Activated CD8-positive, alpha-beta T cell treated with anti-CD3 and anti-CD28 coated beads for 36 hours (primary cell): ENCODE data around the gene CNOT8. TPM values are rescaled to one million over a fixed set of nuclear protein-coding genes. Genes with fewer than 3 reads are reported as not detected.

Experiments
- ATAC-seq: fragments of 200-7000 bp; cut with Tn5 transposase; one replicate; pipeline ENCODE4 v1.10.0; 2021; ENCODE audit warnings: mild to moderate bottlenecking, moderate library complexity
- CTCF ChIA-PET: fragments of 350-600 bp; sonication (Branson Sonifier 250); formaldehyde crosslinking; loops from one replicate; lab custom pipeline; 2021; ENCODE audit warnings: antibody characterized with exemption; lab: Charles Lee
- POLR2A ChIA-PET: fragments of 350-600 bp; sonication (Branson Sonifier 250); formaldehyde crosslinking; loops from one replicate; lab custom pipeline; 2021; ENCODE audit warnings: antibody characterized with exemption; lab: Charles Lee
- DNase-seq: peaks from one replicate; pipeline ENCODE4 v3.0.0-alpha.2; 2020
- H3K27ac Mint-ChIP-seq: one replicate; pipeline ENCODE4 v1.8.0; 2021; ENCODE audit warnings: mild to moderate bottlenecking, mixed read lengths
- H3K27me3 Mint-ChIP-seq: one replicate; pipeline ENCODE4 v1.8.0; 2021; ENCODE audit warnings: mixed read lengths
- H3K36me3 Mint-ChIP-seq: one replicate; pipeline ENCODE4 v1.8.0; 2021; ENCODE audit warnings: low read depth, mixed read lengths
- H3K4me1 Mint-ChIP-seq: one replicate; pipeline ENCODE4 v1.8.0; 2021; ENCODE audit warnings: low read depth, mixed read lengths
- H3K4me3 Mint-ChIP-seq: one replicate; pipeline ENCODE4 v1.8.0; 2021; ENCODE audit warnings: mild to moderate bottlenecking, moderate library complexity, mixed read lengths
- H3K9me3 Mint-ChIP-seq: one replicate; pipeline ENCODE4 v1.8.0; 2021; ENCODE audit warnings: mixed read lengths
- CTCF ChIP-seq: fragments of 200-600 bp; IDR thresholded peaks from one replicate; pipeline ENCODE4 v1.8.0; 2022; ENCODE audit warnings: antibody characterized with exemption, mild to moderate bottlenecking
- intact Hi-C: fragments of 100-400 bp; cut with micrococcal nuclease; formaldehyde crosslinking; loops from one replicate; pipeline ENCODE4 v1.10.0; 2022
- total RNA-seq, 2 experiments: library from RNA; stranded (reverse); gene quantifications; one replicate each; pipeline ENCODE4 v1.2.3, GENCODE V29; 2021

The CNOT8 gene
- total RNA-seq, 2 experiments from 2014 or later, result 78.6 to 84.4 TPM

GRCh38 chr5:154884424-154884823, 26.0 kb downstream of the CNOT8 start:
- peaks cover 26% of the 10 kb centered on the region for H3K9me3 Mint-ChIP-seq
- TF ChIP-seq CTCF, result no peak
- intact Hi-C loops, result no loop called here

GRCh38 chr5:154885439-154885838, 27.0 kb downstream of the CNOT8 start:
- H3K4me1 Mint-ChIP-seq, result no peaks in the 10 kb centered on the region
- peaks cover 86% of the 10 kb centered on the region for H3K36me3 Mint-ChIP-seq
- H3K4me3 Mint-ChIP-seq, result no peak overlapping the region
- CTCF ChIA-PET, result interaction anchor here (1.2 kb wide), 1 partner anchor 235 kb away, joined by 4 read pairs; no protein-coding TSS in a partner anchor
- no peak for TF ChIP-seq CTCF
- ATAC-seq (no peak), DNase-seq (no peak)
- POLR2A ChIA-PET, result no interaction called here
- H3K27me3 Mint-ChIP-seq, result no peaks in the 10 kb centered on the region
- intact Hi-C loops, result no loop called here
- H3K27ac Mint-ChIP-seq, result no peak overlapping the region
- peaks cover 22% of the 10 kb centered on the region for H3K9me3 Mint-ChIP-seq

More at GRCh38 chr5:154884424-154884823, 26.0 kb downstream of the CNOT8 start:
- Mint-ChIP-seq H3K27me3 (no peaks in the 10 kb centered on the region), H3K27ac (no peak overlapping the region), H3K4me1 (no peaks in the 10 kb centered on the region), H3K4me3 (no peak overlapping the region), H3K36me3 (peaks cover 89% of the 10 kb centered on the region)
- ATAC-seq (no peak), DNase-seq (no peak)
- POLR2A ChIA-PET, result no interaction called here
- CTCF ChIA-PET, result no interaction called here

GRCh38 chr5:154892369-154892771, 33.9 kb downstream of the CNOT8 start:
- intact Hi-C loops, result no loop called here
- DNase-seq, result no peak
- H3K4me1 Mint-ChIP-seq, result no peaks in the 10 kb centered on the region
- no peak overlapping the region for H3K27ac Mint-ChIP-seq
- ChIA-PET POLR2A (no interaction called here), CTCF (no interaction called here)
- H3K27me3 Mint-ChIP-seq, result no peaks in the 10 kb centered on the region
- peaks cover under 1% of the 10 kb centered on the region for H3K9me3 Mint-ChIP-seq
- no peak for TF ChIP-seq CTCF
- H3K36me3 Mint-ChIP-seq, result peaks cover 60% of the 10 kb centered on the region
- H3K4me3 Mint-ChIP-seq, result no peak overlapping the region
- ATAC-seq, result no peak

GRCh38 chr5:154893381-154893780, 35.0 kb downstream of the CNOT8 start:
- no peak overlapping the region for H3K27ac Mint-ChIP-seq
- ChIA-PET CTCF (interaction anchor here (0.6 kb wide), 1 partner anchor 49 kb away, joined by 3 read pairs; no protein-coding TSS in a partner anchor), POLR2A (no interaction called here)
- TF ChIP-seq CTCF, result no peak
- no peaks in the 10 kb centered on the region for H3K4me1 Mint-ChIP-seq
- H3K9me3 Mint-ChIP-seq, result no peaks in the 10 kb centered on the region
- H3K36me3 Mint-ChIP-seq, result peaks cover 57% of the 10 kb centered on the region
- no peaks in the 10 kb centered on the region for H3K27me3 Mint-ChIP-seq
- ATAC-seq (no peak), DNase-seq (no peak)
- no peak overlapping the region for H3K4me3 Mint-ChIP-seq
- intact Hi-C loops, result no loop called here

- ChIA-PET CTCF (interaction anchor here (1.5 kb wide), 1 partner anchor 8 kb away, joined by 6 read pairs; no protein-coding TSS in a partner anchor), POLR2A (interaction anchor here (1.0 kb wide), 1 partner anchor 242 kb away, joined by 3 read pairs; no protein-coding TSS in a partner anchor)
- Mint-ChIP-seq H3K27me3 (no peaks in the 10 kb centered on the region), H3K4me3 (no peak overlapping the region), H3K9me3 (no peaks in the 10 kb centered on the region), H3K27ac (no peak overlapping the region), H3K4me1 (no peaks in the 10 kb centered on the region), H3K36me3 (peaks cover 52% of the 10 kb centered on the region)
- intact Hi-C loops, result no loop called here
- DNase-seq (no peak), ATAC-seq (no peak)
- TF ChIP-seq CTCF, result no peak
Observed at GRCh38 chr5:154895606-154896561, 37.5 kb downstream of the CNOT8 start.
